Loucy (cell line): ENCODE results near the gene CD160.
"Not testable (repeated sequence)": the region's sequence is repeated elsewhere in the genome, so short reads cannot be mapped to it uniquely, and the experiment has no call there.

Experiments used
- H2AFZ ChIP-seq: fragments of 200-600 bp; sonication (generic); 2 replicates; pipeline ENCODE4 v1.6.0; 2016; ENCODE audit warnings: antibody characterized with exemption, mild to moderate bottlenecking, low read length, moderate library complexity
- H3F3A ChIP-seq: fragments of 200-600 bp; 2 replicates; pipeline ENCODE4 v1.6.0; 2016; ENCODE audit warnings: antibody characterized with exemption, low read depth, mild to moderate bottlenecking
- H3K27me3 ChIP-seq: fragments of 200-600 bp; sonication (generic); 2 replicates; pipeline ENCODE4 v1.6.1; 2014; ENCODE audit warnings: low read length, mild to moderate bottlenecking; ENCODE audit not compliant: insufficient read depth, poor library complexity, severe bottlenecking
- H3K36me3 ChIP-seq: fragments of 200-600 bp; sonication (generic); 2 replicates; pipeline ENCODE4 v1.6.1; 2016; ENCODE audit warnings: low read length; ENCODE audit not compliant: insufficient read depth
- H3K4me1 ChIP-seq: fragments of 200-600 bp; sonication (generic); 2 replicates; pipeline ENCODE4 v1.5.1; 2014; ENCODE audit warnings: low read length, mild to moderate bottlenecking; ENCODE audit not compliant: insufficient read depth, poor library complexity, severe bottlenecking
- H3K4me2 ChIP-seq: fragments of 200-600 bp; sonication (generic); 2 replicates; pipeline ENCODE4 v1.6.0; 2014; ENCODE audit warnings: antibody characterized with exemption, low read length, low read depth, mild to moderate bottlenecking; ENCODE audit not compliant: poor library complexity, severe bottlenecking
- H3K4me3 ChIP-seq: fragments of 200-600 bp; sonication (generic); 2 replicates; pipeline ENCODE4 v1.5.1; 2014; ENCODE audit warnings: low read length, mild to moderate bottlenecking, mixed read lengths; ENCODE audit not compliant: poor library complexity, severe bottlenecking
- H3K79me2 ChIP-seq: fragments of 200-600 bp; sonication (generic); 2 replicates; pipeline ENCODE4 v1.6.1; 2014; ENCODE audit warnings: low read length; ENCODE audit not compliant: insufficient read depth
- H3K9ac ChIP-seq: fragments of 200-600 bp; sonication (generic); 2 replicates; pipeline ENCODE4 v1.6.0; 2014; ENCODE audit warnings: mild to moderate bottlenecking, low read depth, low read length, moderate library complexity; ENCODE audit not compliant: poor library complexity, severe bottlenecking
- H3K9me2 ChIP-seq: fragments of 200-600 bp; sonication (generic); replicated peaks from 2 replicates; pipeline ENCODE4 v1.6.1; 2016; ENCODE audit warnings: low read depth, low read length, mixed read lengths
- H3K9me3 ChIP-seq: fragments of 200-600 bp; sonication (generic); 2 replicates; pipeline ENCODE4 v1.6.1; 2014; ENCODE audit warnings: mild to moderate bottlenecking, antibody characterized with exemption, low read length, low read depth; ENCODE audit not compliant: insufficient read depth
- H4K20me1 ChIP-seq: fragments of 200-600 bp; sonication (generic); 2 replicates; pipeline ENCODE4 v1.6.0; 2014; ENCODE audit warnings: antibody characterized with exemption, low read length, mild to moderate bottlenecking; ENCODE audit not compliant: insufficient read depth, poor library complexity, severe bottlenecking
- EZH2phosphoT487 ChIP-seq: fragments of 200-600 bp; IDR thresholded peaks from 2 replicates; pipeline ENCODE4 v1.6.1; 2018; ENCODE audit warnings: antibody characterized with exemption, mild to moderate bottlenecking, moderate library complexity, borderline replicate concordance
- TF ChIP-seq, protein P1 (sequence below): fragments of 200-600 bp; sonication (generic); conservative IDR thresholded peaks from 2 replicates; pipeline ENCODE4 v1.5.1; 2014; ENCODE audit warnings: mild to moderate bottlenecking, antibody characterized with exemption, low read length

Gene CD160

GRCh38 chr1:145765585-145766360 is 46.5 kb downstream of the CD160 start:
- not testable (repeated sequence) for H4K20me1 ChIP-seq, H3K9me2 ChIP-seq, H3K4me2 ChIP-seq, H3K9ac ChIP-seq, H3K4me1 ChIP-seq, H3K27me3 ChIP-seq, H3K9me3 ChIP-seq, H3K4me3 ChIP-seq, H3F3A ChIP-seq, H3K79me2 ChIP-seq, H2AFZ ChIP-seq
- peaks cover 36% of the 10 kb centered on the region; the same call in 1 of the 2 replicates for H3K36me3 ChIP-seq

GRCh38 chr1:145766926-145767325 is 47.6 kb downstream of the CD160 start:
- not testable (repeated sequence) for H3K27me3 ChIP-seq, H3K4me2 ChIP-seq, H3K9me2 ChIP-seq, H3K9ac ChIP-seq, H3K4me3 ChIP-seq, H3F3A ChIP-seq, H4K20me1 ChIP-seq, H3K9me3 ChIP-seq, H2AFZ ChIP-seq, H3K4me1 ChIP-seq, H3K79me2 ChIP-seq
- H3K36me3 ChIP-seq, result peaks cover 36% of the 10 kb centered on the region; the same call in 1 of the 2 replicates

DNA sequence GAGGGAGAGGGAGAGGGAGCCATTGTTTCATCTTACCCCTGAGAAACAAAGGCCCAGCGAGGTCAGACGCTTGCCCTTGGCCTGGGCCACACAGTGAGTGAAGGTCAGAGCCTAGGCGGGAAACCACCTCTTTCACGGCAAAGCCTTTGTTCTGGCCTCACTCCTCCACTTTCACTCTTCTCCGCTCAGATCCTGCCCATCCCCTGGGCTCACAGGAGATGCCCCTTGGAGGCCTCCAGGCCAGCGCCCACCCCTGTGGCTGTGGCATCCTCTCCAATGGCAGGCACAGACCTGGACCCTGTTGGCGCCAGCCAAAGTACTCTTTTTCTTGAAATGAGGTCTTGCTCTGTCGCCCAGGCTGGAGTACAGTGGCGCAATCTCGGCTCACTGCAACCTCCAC is 48.7 kb downstream of the CD160 start:
- H3K9ac ChIP-seq, H3K27me3 ChIP-seq, H3K4me3 ChIP-seq, H2AFZ ChIP-seq, H3K4me2 ChIP-seq, H3F3A ChIP-seq, H3K79me2 ChIP-seq, H3K9me2 ChIP-seq, H3K9me3 ChIP-seq, H3K4me1 ChIP-seq, H4K20me1 ChIP-seq: not testable (repeated sequence)
- peaks cover 34% of the 10 kb centered on the region; the same call in 1 of the 2 replicates for H3K36me3 ChIP-seq

- Histone ChIP-seq H3K4me3 (no peak overlapping the region), H3K27me3 (no peaks in the 10 kb centered on the region), H2AFZ (no peak overlapping the region), H4K20me1 (no peaks in the 10 kb centered on the region), H3K36me3 (peaks cover 36% of the 10 kb centered on the region; the same call in 1 of the 2 replicates), H3F3A (no peaks in the 10 kb centered on the region), H3K9me2 (no peaks in the 10 kb centered on the region), H3K4me2 (no peak overlapping the region), H3K9me3 (no peaks in the 10 kb centered on the region), H3K79me2 (no peaks in the 10 kb centered on the region), H3K4me1 (peaks cover 4% of the 10 kb centered on the region), H3K9ac (no peak overlapping the region)
- TF ChIP-seq, protein P1, sequence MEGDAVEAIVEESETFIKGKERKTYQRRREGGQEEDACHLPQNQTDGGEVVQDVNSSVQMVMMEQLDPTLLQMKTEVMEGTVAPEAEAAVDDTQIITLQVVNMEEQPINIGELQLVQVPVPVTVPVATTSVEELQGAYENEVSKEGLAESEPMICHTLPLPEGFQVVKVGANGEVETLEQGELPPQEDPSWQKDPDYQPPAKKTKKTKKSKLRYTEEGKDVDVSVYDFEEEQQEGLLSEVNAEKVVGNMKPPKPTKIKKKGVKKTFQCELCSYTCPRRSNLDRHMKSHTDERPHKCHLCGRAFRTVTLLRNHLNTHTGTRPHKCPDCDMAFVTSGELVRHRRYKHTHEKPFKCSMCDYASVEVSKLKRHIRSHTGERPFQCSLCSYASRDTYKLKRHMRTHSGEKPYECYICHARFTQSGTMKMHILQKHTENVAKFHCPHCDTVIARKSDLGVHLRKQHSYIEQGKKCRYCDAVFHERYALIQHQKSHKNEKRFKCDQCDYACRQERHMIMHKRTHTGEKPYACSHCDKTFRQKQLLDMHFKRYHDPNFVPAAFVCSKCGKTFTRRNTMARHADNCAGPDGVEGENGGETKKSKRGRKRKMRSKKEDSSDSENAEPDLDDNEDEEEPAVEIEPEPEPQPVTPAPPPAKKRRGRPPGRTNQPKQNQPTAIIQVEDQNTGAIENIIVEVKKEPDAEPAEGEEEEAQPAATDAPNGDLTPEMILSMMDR, result no peak
- no peak for TF ChIP-seq EZH2phosphoT487
These were observed 51.8 kb downstream of the CD160 start for GRCh38 chr1:145771056-145771455.
